H9 (cell line): Measurements from ENCODE around the gene TGDS. TPM values are rescaled to one million over a fixed set of nuclear protein-coding genes. Genes with fewer than 3 reads are reported as not detected.
A peak's percentile ranks its signal among the peaks of the same experiment; 100 is the strongest.

Experiments used
- DNase-seq: peaks from one replicate; pipeline ENCODE4 v3.0.0-alpha.2; 2017
- H2AFZ ChIP-seq: one replicate; pipeline ENCODE4 v1.6.1; 2013; ENCODE audit warnings: mild to moderate bottlenecking, low read length, control low read depth, moderate library complexity
- H2AK5ac ChIP-seq: 2 replicates; pipeline ENCODE4 v1.6.1; 2013; ENCODE audit warnings: low read length, control low read depth, mixed read lengths; ENCODE audit not compliant: insufficient read length
- H2BK120ac ChIP-seq: one replicate; pipeline ENCODE4 v1.6.1; 2013; ENCODE audit warnings: low read depth, mild to moderate bottlenecking, low read length, control low read depth, inconsistent platforms; ENCODE audit not compliant: poor library complexity, severe bottlenecking
- H2BK12ac ChIP-seq: 2 replicates; pipeline ENCODE4 v1.6.1; 2013; ENCODE audit warnings: low read length, control low read depth, mixed read lengths, low read depth; ENCODE audit not compliant: insufficient read length
- H2BK15ac ChIP-seq: 2 replicates; pipeline ENCODE4 v1.6.1; 2013; ENCODE audit warnings: low read depth, low read length, control low read depth
- H2BK20ac ChIP-seq: one replicate; pipeline ENCODE4 v1.6.1; 2013; ENCODE audit warnings: low read depth, mild to moderate bottlenecking, low read length, control low read depth, inconsistent platforms; ENCODE audit not compliant: poor library complexity, severe bottlenecking
- H2BK5ac ChIP-seq: 2 replicates; pipeline ENCODE4 v1.6.1; 2013; ENCODE audit warnings: low read length, control low read depth, mixed read lengths; ENCODE audit not compliant: insufficient read length
- H3K14ac ChIP-seq: 2 replicates; pipeline ENCODE4 v1.6.1; 2013; ENCODE audit warnings: low read length, control low read depth; ENCODE audit not compliant: insufficient read depth
- H3K18ac ChIP-seq: 2 replicates; pipeline ENCODE4 v1.6.1; 2013; ENCODE audit warnings: low read depth, mild to moderate bottlenecking, mixed read lengths, low read length, control low read depth; ENCODE audit not compliant: insufficient read length
- H3K23ac ChIP-seq: 2 replicates; pipeline ENCODE4 v1.6.1; 2013; ENCODE audit warnings: low read length, control low read depth, mixed read lengths, low read depth; ENCODE audit not compliant: insufficient read length
- H3K23me2 ChIP-seq: 2 replicates; pipeline ENCODE4 v1.6.1; 2013; ENCODE audit warnings: low read depth, mild to moderate bottlenecking, mixed read lengths, low read length, control low read depth; ENCODE audit not compliant: insufficient read length, poor library complexity, severe bottlenecking
- H3K27ac ChIP-seq: 2 replicates; pipeline ENCODE4 v1.5.1; 2013; ENCODE audit warnings: low read length, control low read depth, mixed read lengths, low read depth; ENCODE audit not compliant: insufficient read length
- H3K27me3 ChIP-seq: 2 replicates; pipeline ENCODE4 v1.6.1; 2013; ENCODE audit warnings: low read length, control low read depth, inconsistent platforms; ENCODE audit not compliant: insufficient read depth
- H3K4ac ChIP-seq: 2 replicates; pipeline ENCODE4 v1.6.1; 2013; ENCODE audit warnings: low read depth, mild to moderate bottlenecking, control low read depth, inconsistent platforms, low read length, moderate library complexity
- H3K4me1 ChIP-seq: 2 replicates; pipeline ENCODE4 v1.6.1; 2013; ENCODE audit warnings: low read length, control low read depth, inconsistent platforms; ENCODE audit not compliant: insufficient read depth
- H3K4me2 ChIP-seq: 2 replicates; pipeline ENCODE4 v1.6.1; 2013; ENCODE audit warnings: low read length, control low read depth, mixed read lengths; ENCODE audit not compliant: insufficient read length, insufficient read depth
- H3K56ac ChIP-seq: 2 replicates; pipeline ENCODE4 v1.6.1; 2013; ENCODE audit warnings: low read depth, mild to moderate bottlenecking, mixed read lengths, low read length, control low read depth; ENCODE audit not compliant: insufficient read length
- H3K79me1 ChIP-seq: 2 replicates; pipeline ENCODE4 v1.6.1; 2013; ENCODE audit warnings: low read depth, mild to moderate bottlenecking, moderate library complexity, low read length, control low read depth, inconsistent platforms; ENCODE audit not compliant: insufficient read depth, poor library complexity, severe bottlenecking
- H3K79me2 ChIP-seq: 2 replicates; pipeline ENCODE4 v1.6.1; 2013; ENCODE audit warnings: low read length, control low read depth, inconsistent platforms; ENCODE audit not compliant: insufficient read depth
- H3K9ac ChIP-seq: 2 replicates; pipeline ENCODE4 v1.6.1; 2013; ENCODE audit warnings: low read length, control low read depth, mixed read lengths; ENCODE audit not compliant: insufficient read length; ENCODE audit errors: extremely low read depth
- H3K9me3 ChIP-seq: one replicate; pipeline ENCODE4 v1.6.1; 2013; ENCODE audit warnings: low read depth, low read length, inconsistent platforms; ENCODE audit not compliant: control insufficient read depth
- H3T11ph ChIP-seq: one replicate; pipeline ENCODE4 v1.6.1; 2013; ENCODE audit warnings: mild to moderate bottlenecking, low read length, control low read depth, inconsistent platforms
- H4K20me1 ChIP-seq: one replicate; pipeline ENCODE4 v1.6.1; 2013; ENCODE audit not compliant: control insufficient read depth, insufficient read length, insufficient read depth
- H4K5ac ChIP-seq: 2 replicates; pipeline ENCODE4 v1.6.1; 2013; ENCODE audit warnings: low read depth, mild to moderate bottlenecking, mixed read lengths, low read length, control low read depth; ENCODE audit not compliant: insufficient read length
- H4K8ac ChIP-seq: replicated peaks from 2 replicates; pipeline ENCODE4 v1.6.1; 2013; ENCODE audit warnings: low read length, control low read depth, mixed read lengths, low read depth; ENCODE audit not compliant: insufficient read length
- H4K91ac ChIP-seq: 2 replicates; pipeline ENCODE4 v1.6.1; 2013; ENCODE audit warnings: low read depth, mild to moderate bottlenecking, moderate library complexity, mixed read lengths, low read length, control low read depth; ENCODE audit not compliant: insufficient read length
- H3K27ac Mint-ChIP-seq, 3 experiments: 2 replicates in 2 of 3; 3 replicates in 1 of 3; pipeline ENCODE4 v1.8.0; 2020 to 2021; ENCODE audit warnings: mixed read lengths in 3 of 3, mild to moderate bottlenecking in 1 of 3, moderate library complexity in 1 of 3
- H3K27me3 Mint-ChIP-seq: 2 replicates; pipeline ENCODE4 v1.8.0; 2021; ENCODE audit warnings: low read depth, mild to moderate bottlenecking, moderate library complexity, mixed read lengths
- H3K36me3 Mint-ChIP-seq, 3 experiments: 2 replicates in 2 of 3; 3 replicates in 1 of 3; pipeline ENCODE4 v1.8.0; 2020 to 2021; ENCODE audit warnings: low read depth in 3 of 3, mixed read lengths in 3 of 3; ENCODE audit not compliant: insufficient read depth in 1 of 3
- H3K4me1 Mint-ChIP-seq, 2 experiments: 2 replicates each; pipeline ENCODE4 v1.8.0; 2020; ENCODE audit warnings: mixed read lengths in 2 of 2
- H3K4me3 Mint-ChIP-seq, 2 experiments: 2 replicates in 1 of 2; 3 replicates in 1 of 2; pipeline ENCODE4 v1.8.0; 2020 to 2021; ENCODE audit warnings: mild to moderate bottlenecking in 2 of 2, mixed read lengths in 2 of 2, moderate library complexity in 1 of 2
- H3K9me3 Mint-ChIP-seq, 2 experiments: 2 replicates in 1 of 2; 3 replicates in 1 of 2; pipeline ENCODE4 v1.8.0; 2020; ENCODE audit warnings: mild to moderate bottlenecking in 2 of 2, mixed read lengths in 2 of 2, moderate library complexity in 1 of 2
- WGBS: extraction: QIAGEN DNeasy Blood & Tissue Kit; methylation state at CpG from one replicate; pipeline ENCODE4 v1.1.7; 2013; ENCODE audit warnings: missing lambda C conversion rate, low lambda C conversion rate, mixed read lengths; ENCODE audit not compliant: insufficient read length; ENCODE audit errors: extremely low coverage; 5-methylcytosine and 5-hydroxymethylcytosine counted together
- total RNA-seq: library from RNA; stranded (reverse); gene quantifications from 2 replicates; pipeline ENCODE4 v1.2.1, GENCODE V29; 2021
- TF ChIP-seq, protein P1 (sequence below): fragments of 200-600 bp; sonication (generic); conservative IDR thresholded peaks from 3 replicates; pipeline ENCODE4 v1.8.0; 2021; ENCODE audit warnings: antibody characterized with exemption, mild to moderate bottlenecking

The TGDS gene
- total RNA-seq, 1 experiment from 2014 or later = 13.9 TPM

DNA sequence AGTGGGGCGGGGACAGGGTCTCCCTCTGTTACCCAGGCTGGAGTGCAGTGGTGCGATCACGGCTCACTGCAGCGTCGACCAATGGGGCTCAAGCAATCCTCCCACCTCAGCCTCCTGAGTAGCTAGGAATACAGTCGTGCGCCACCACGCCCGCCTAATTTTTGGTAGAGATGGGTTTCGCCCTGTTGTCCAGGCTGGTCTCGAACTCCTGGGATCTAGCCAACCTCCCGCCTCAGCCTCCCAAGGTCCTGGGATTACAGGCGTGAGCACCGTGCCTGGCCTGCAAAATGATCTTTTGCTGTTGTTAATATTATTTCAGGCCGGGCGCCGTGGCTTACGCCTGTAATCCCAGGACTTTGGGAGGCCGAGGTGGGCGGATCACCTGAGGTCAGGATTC lies 621 bp upstream of the TGDS start:
- no CpG with 5 or more reads among the region's 20 CpGs for WGBS
- no peak overlapping the region for H3K9ac ChIP-seq

More for the DNA sequence above, 621 bp upstream of the TGDS start:
- Histone ChIP-seq H2BK15ac (no peak overlapping the region), H3K4me1 (no peaks in the 10 kb centered on the region), H2BK20ac (no peak overlapping the region), H4K5ac (no peak overlapping the region), H3K14ac (no peak overlapping the region), H3K27me3 (no peaks in the 10 kb centered on the region; the same call in 1 of the 2 replicates), H3K4me2 (peak overlapping the region; percentile 83), H3K79me2 (peaks cover 5% of the 10 kb centered on the region; the same call in 1 of the 2 replicates), H2AK5ac (no peak overlapping the region), H2BK120ac (no peak overlapping the region), H4K8ac (no peak overlapping the region), H2BK5ac (no peak overlapping the region), H3K56ac (no peak overlapping the region), H3K18ac (no peak overlapping the region), H3K23me2 (peaks cover 9% of the 10 kb centered on the region), H4K20me1 (no peaks in the 10 kb centered on the region), H4K91ac (no peak overlapping the region), H2AFZ (no peak overlapping the region), H3K9me3 (peaks cover 7% of the 10 kb centered on the region), H3K4ac (no peak overlapping the region), H3K79me1 (peaks cover 3% of the 10 kb centered on the region), H3K27ac (no peak overlapping the region), H3K23ac (no peak overlapping the region), H2BK12ac (no peak overlapping the region), H3T11ph (no peak overlapping the region)
- H3K9me3 Mint-ChIP-seq = peaks cover 11 to 16% of the 10 kb centered on the region in 2 experiments
- peak overlapping the region in 1 of 3 experiments; percentile 96; a peak in 3 of 7 replicates for H3K27ac Mint-ChIP-seq
- peaks cover 16 to 22% of the 10 kb centered on the region in 2 experiments for H3K4me1 Mint-ChIP-seq
- H3K4me3 Mint-ChIP-seq = peak overlapping the region; percentile 94 to 95
- TF ChIP-seq, protein P1, sequence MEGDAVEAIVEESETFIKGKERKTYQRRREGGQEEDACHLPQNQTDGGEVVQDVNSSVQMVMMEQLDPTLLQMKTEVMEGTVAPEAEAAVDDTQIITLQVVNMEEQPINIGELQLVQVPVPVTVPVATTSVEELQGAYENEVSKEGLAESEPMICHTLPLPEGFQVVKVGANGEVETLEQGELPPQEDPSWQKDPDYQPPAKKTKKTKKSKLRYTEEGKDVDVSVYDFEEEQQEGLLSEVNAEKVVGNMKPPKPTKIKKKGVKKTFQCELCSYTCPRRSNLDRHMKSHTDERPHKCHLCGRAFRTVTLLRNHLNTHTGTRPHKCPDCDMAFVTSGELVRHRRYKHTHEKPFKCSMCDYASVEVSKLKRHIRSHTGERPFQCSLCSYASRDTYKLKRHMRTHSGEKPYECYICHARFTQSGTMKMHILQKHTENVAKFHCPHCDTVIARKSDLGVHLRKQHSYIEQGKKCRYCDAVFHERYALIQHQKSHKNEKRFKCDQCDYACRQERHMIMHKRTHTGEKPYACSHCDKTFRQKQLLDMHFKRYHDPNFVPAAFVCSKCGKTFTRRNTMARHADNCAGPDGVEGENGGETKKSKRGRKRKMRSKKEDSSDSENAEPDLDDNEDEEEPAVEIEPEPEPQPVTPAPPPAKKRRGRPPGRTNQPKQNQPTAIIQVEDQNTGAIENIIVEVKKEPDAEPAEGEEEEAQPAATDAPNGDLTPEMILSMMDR = no peak
- H3K27me3 Mint-ChIP-seq = peaks cover 17% of the 10 kb centered on the region
- no peak for DNase-seq
- H3K36me3 Mint-ChIP-seq = peaks cover 12 to 17% (median 15%) of the 10 kb centered on the region in 3 experiments
